NCI-H1048 (cell line): Measurements from ENCODE around the gene PELI2.

ENCODE experiments used
- DNase-seq: peaks from one replicate; lab custom pipeline; 2025; lab: John Stamatoyannopoulos, UW

Gene PELI2

GRCh38 chr14:56247495-56248200, 129.4 kb downstream of the PELI2 start:
- no peak for DNase-seq

DNA sequence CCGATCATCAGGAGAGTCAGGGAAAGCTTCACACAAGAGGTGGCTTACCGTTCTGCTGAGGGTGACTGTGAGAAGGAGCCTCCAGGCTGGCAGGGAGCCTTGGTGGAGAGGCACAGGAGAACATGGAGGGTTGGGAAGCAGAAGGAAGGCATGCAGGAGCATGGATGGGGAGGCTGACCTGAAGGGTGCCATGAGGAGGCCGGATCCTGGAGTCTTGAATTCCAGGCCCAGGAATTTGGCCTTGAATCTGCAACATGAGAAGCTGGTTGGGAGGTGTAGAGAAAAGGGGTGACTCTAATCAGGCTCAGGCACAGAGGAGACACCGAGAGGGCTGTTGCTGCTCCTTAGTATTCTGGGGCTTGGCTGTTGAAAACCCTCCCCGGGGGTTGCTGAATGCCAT, 130.2 kb downstream of the PELI2 start:
- DNase-seq = no peak

- DNase-seq = no peak
Observed at GRCh38 chr14:56261046-56261445, 142.8 kb downstream of the PELI2 start.

DNA sequence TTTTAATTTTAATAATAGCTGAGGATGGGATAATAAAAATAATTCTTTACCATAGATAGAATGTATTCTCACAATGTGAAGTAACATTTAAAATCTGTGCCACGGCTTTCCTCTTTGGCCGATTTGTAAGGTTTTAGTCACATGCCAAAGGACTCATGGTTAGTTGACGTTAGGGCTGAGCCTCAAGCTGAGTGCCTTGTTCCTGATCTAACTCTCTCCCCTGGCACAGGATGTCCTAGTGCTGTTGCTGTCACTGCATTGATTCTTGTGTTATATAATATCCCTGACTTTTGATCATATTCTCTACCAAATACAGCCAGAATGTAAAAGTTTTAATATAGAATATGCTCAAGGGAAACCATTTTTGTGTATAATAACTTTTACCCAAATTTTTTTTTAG, 144.3 kb downstream of the PELI2 start:
- no peak for DNase-seq

DNA sequence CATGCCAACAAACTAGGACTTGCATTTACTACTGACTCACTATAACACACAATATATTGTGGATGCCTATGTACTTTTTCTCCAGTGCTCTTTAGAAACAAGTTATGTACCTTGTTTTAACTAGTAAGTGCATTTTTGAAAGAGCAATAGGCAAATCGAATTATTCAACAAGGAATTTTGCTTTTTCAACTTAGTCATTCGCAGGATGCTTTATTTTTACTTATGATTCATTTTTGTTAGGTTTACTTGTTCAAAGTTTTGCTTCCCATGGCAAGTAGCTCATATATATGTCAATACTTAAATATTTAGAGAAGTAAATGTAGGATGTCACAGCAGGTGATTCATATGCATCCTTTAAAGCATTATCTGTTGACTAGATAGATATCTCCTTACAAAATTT, 149.8 kb downstream of the PELI2 start:
- DNase-seq = no peak

DNA sequence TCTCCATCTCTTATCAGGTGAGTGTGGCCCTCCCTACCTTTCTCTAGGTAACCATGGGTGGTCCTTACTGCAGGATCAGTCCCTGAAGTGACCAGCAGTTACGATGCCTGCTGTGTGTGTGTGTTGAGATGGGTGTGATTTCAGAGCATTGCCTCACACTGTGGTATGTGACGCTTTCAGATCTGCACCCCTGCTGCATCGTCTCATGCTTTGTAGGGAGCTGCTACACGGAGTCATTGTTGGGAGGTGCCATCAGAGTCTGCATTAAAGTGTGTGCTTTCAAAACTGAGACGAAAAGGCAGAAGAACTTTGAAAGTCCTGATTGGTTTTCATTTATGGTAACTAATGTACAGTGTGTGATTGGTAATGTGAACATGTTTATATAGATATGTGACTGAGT, 150.5 kb downstream of the PELI2 start:
- DNase-seq = no peak

GRCh38 chr14:56270921-56271320, 152.7 kb downstream of the PELI2 start:
- no peak for DNase-seq

- no peak for DNase-seq
Observed at GRCh38 chr14:56271970-56272369, 153.8 kb downstream of the PELI2 start.

DNA sequence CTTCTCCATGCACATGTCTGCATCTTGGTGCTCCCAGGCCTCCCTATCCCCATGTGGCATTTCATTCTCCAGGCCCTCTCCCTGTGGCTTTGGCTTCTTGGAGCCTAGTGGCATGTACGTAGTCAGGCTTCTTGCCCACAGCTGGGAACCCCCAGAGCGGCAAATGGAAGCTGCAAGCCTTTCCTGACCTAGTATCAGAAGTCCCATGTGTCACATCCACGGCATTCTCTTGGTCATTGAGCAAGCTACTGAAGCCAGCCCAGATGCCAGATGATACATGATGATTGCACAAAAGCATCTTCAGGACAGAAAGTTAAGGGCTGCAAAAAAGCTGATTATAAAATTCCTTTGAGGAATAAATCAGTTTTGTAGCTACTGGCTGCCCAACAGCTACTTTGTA, 154.9 kb downstream of the PELI2 start:
- no peak for DNase-seq

DNA sequence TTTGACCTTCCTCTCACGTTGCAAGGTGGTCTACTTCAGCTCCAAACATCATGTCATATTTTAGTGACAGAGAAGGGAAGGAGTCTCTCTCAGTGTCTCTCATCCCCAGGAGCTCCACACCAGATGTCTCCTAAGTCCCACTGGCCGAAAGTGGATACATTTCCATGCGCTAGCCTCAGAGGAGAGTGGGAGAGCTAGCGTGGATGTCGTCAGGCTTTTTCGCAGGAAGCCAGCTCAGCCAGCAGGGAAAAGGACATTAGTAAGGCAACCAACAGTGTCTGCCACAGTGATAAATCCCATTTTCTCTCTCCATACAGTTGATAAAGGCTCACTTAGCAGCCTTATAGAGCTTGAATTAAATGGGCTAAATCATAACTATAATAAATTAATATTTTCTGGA, 155.7 kb downstream of the PELI2 start:
- DNase-seq = no peak

- DNase-seq = no peak
Observed at GRCh38 chr14:56274556-56274955, 156.3 kb downstream of the PELI2 start.

DNA sequence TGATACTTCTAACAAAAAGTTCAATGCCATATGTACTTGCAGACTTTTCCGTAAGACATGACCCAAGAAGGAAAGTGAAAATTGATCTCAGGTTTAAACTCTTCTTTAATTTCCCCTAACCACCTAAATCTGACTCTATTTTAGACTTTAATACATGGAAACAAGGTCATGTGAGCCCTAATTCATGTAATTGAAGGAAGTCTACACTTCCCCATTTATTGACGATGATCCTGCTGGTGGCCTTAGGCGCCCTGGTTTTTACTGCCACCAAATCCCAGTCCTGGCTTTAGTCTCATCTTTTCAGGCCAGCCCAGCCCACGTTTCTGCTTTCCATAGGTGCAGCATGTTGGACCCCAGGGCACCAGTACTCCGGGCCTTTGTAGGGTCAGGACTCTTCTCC, 157.9 kb downstream of the PELI2 start:
- no peak for DNase-seq

GRCh38 chr14:56278383-56278782, 160.2 kb downstream of the PELI2 start:
- no peak for DNase-seq

DNA sequence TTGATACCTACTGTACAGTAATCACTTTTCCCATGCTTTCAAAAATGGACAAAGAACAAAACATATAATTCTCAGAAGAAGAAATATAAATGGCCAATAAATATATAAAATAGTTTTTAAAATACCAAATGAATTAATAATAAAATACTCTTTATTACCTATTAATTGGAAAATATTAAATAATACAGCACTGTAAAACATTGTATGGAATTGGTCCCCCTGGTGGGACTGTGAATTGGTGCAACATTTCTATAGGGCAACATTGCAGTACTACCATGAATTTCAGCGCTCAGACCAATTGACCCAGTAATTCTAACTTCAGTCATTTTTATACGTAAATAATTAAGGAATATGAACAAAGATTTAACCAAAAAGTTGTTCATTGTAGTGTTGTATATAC, 162.6 kb downstream of the PELI2 start:
- DNase-seq = no peak

DNA sequence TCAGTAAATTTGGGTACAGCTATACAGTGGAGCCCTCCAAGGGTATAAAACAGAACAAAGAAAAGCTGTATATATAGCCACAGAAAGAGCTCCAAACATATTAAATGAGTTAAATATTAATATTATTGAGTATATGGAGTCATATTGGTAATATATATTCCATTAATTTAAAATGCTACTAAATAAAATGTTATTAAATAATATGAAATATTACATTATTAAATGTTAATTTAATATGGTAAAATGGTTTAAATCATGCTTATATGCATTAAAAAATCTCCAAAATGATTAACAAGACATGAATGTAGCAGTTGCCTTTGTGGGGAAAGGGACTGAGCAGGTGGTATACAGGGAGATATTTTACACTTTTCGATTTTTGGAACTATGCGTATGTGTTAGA, 164.0 kb downstream of the PELI2 start:
- DNase-seq = no peak

DNA sequence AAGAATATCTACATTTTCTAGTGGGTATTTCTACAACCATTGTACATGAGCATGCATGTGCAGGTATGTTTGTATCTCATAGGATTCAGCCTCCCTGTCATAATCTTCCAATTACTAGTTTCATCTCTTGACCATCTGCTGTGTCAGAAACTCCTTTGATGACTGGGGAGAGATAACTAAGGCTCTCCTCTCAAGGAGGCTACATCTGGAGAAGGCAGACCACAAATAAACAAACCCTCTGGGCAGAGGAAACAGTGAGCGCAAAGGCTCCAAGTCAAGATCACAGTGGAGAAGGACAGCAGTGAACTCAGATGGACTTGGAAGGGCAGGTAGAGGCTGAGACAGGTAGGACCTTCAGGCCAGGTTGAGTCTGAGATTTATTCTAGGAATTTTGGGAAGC, 166.4 kb downstream of the PELI2 start:
- DNase-seq = no peak

GRCh38 chr14:56289155-56289554, 170.9 kb downstream of the PELI2 start:
- DNase-seq = no peak

DNA sequence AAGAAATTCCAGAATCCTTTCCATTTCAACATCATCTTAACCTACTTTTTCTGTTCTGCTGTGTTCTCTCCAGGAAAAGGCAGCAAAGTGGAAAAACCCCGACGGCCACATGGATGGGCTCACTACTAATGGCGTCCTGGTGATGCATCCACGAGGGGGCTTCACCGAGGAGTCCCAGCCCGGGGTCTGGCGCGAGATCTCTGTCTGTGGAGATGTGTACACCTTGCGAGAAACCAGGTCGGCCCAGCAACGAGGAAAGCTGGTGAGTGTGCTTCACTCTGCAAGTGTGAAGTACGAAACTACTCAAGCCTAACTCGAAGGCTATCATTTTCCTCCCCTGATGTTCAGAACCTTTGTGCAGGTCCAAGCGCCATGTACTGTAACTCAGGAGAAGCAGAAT, 172.0 kb downstream of the PELI2 start:
- DNase-seq = no peak

- DNase-seq = no peak
Observed at GRCh38 chr14:56292970-56293369, 174.8 kb downstream of the PELI2 start.

- no peak for DNase-seq
Observed at GRCh38 chr14:56293506-56293905, 175.3 kb downstream of the PELI2 start.

- DNase-seq = no peak
Observed at GRCh38 chr14:56294128-56294527, 175.9 kb downstream of the PELI2 start.

DNA sequence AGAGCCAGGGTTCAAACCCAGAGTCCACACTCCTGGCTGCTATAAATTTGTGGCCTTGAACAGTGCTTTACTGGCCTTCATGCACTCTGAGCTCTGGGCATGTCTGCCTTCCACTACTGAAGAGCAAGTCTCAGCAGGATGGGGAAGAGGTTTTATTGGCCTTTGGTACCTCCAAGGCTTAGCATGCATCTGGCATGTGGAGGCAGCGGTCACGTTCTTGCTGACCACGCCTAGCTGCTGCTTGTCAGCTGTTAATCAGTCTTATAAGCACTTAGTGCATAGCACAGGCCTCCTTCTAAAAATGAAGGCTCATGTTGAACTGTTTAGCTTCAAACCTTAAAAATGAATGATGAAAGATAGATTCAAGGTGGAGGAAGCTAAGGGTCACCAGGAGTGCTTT, 177.5 kb downstream of the PELI2 start:
- DNase-seq = no peak

- no peak for DNase-seq
Observed at GRCh38 chr14:56297449-56297848, 179.2 kb downstream of the PELI2 start.

DNA sequence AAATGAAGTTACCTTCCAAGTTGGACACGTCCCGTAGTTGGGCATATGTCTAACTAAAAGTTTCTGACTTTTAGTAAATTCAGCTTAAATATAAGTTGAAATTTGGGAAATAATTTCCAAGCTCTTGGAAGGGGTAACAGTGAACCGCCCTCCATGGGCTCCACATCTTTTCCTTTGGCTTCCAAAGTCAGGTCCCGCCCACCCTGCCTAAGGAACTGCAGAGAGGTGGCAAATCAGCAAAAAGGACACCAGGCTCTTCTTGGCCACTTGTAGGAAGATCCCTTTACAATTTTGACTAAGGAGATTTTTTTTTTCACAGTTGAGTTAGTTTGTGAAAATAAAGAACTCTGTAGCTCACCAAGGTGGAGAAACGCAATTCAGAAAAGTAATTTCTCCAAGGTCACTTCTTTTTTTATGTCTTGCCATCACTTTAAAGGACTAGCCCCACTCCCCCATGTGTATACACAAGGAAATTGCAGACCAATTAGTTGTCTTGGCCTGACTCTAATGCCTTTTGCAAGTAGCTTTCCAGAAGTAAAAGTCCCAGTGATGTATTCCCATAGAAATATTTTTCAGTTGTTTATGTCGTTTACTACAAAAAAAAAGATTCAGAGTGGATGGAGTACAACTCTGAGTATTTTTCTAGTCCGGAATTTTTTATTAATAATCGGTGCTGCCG, 181.2 kb downstream of the PELI2 start:
- DNase-seq = no peak
